HG03442 (cell line): ENCODE measurements around the gene RASIP1.
"Not testable (repeated sequence)": the region's sequence is repeated elsewhere in the genome, so short reads cannot be mapped to it uniquely, and the experiment has no call there.

ENCODE experiments used
- ATAC-seq: cut with Tn5 transposase; IDR thresholded peaks from one replicate; pipeline ENCODE4 v1.9.1; 2021; ENCODE audit warnings: mild to moderate bottlenecking, moderate library complexity; ENCODE audit not compliant: unreplicated experiment

RASIP1 gene

DNA sequence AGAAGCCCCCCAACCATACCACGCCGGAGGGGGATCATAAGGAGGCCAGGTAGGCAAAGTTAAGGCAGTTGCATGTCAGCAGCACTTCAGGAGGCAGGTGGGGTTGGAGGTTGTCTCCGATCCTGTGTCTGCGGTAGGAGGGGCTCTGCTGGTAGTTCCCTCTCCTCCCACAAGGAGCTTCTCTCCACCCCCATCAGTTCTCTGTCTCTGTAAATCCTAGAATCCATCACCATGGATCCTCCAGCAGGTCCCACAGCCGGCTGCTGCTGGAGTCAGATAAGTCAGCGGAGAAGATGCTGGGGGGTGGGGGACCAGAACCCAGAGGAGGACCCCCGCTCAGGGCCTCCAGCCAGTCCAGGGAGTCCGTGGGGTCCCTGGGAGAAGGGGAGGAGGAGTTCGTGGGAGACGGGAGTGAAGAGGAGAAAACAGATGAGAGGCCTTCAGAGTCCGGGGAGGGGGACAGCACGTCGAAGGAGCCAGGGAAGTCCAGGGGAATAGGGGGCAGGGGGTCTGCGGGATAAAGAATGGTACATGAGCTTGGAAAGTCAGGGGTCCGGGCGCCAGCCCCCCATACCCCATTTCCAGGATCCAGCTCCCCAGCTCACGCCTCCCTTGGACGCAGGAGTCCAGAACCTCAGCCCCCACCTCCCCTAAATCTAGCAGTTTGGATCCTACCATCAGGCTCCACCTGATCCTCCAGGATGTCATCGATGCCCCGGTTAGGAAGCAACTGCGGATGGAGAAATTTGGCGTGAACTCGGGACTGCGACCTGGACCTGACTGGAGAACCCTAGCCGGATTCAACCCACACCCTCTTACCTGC lies 27.2 kb downstream of the RASIP1 start:
- no peak for ATAC-seq

DNA sequence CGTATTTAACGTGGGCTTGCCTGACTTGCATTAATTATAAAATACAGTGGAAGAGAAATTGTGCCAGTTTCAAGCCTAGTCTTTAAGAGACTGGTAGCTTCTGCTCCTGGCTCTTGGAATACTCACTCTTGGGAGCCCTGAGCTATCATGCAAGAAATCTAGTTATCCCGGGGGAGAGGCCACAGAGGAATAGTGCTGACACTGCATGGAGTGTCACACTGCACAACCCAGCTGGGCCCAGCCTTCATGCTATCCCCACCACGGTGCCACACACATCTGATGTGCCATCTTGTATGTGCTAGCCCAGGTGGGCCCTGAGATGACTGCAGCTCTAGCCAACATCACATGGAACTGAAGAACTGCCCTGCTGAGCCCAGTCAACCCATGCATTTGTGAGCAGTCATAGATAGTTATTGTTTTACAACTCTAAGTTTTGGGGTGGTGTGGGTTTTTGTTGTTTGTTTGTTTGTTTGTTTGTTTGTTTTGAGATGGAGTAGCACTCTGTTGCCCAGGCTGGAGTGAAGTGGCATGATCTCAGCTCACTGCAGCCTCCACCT lies 29.2 kb downstream of the RASIP1 start:
- ATAC-seq, result no peak

- ATAC-seq, result no peak
These were observed 31.9 kb downstream of the RASIP1 start for GRCh38 chr19:48708471-48708870.

GRCh38 chr19:48705431-48705830 lies 35.0 kb downstream of the RASIP1 start:
- no peak for ATAC-seq

- no peak for ATAC-seq
These were observed 37.1 kb downstream of the RASIP1 start for GRCh38 chr19:48703316-48703715.

GRCh38 chr19:48702701-48703100 lies 37.7 kb downstream of the RASIP1 start:
- no peak for ATAC-seq

GRCh38 chr19:48698046-48698445 lies 42.4 kb downstream of the RASIP1 start:
- no peak for ATAC-seq

DNA sequence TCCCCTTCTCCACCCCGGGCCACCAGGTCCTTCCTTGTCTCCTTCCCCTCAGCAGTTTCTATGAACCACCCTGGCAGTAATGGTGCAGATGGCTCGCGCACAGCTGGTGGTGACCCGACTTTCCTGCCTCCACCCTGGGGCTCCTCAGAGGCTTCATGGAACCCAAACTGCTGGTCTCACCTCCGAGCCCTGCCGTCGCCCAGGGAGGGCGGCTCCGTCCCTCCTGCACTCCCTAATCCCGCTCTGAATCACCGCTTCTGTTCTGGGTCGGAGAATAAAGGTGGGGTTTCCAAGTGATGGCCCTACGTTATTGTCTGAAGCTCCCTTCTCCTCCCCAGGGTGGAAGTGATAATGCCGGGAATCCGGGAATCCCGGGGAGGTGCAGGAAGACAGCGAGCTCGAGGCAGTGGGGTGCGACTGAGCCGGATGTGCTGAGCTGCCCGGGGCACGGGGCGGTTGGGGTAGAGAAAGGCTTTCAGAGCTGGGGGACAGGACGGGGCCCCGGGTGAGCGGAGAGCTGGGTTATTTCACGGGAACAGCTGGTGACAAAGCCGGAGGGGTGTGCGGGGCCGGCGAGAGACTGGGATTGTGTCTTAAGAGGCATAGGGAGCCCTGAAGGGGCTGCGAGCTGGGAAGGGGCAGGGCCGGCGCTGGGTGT lies 43.9 kb downstream of the RASIP1 start:
- no peak for ATAC-seq

GRCh38 chr19:48695743-48696352 lies 44.6 kb downstream of the RASIP1 start, which contains the start of gene FUT2:
Gene FUT2 (plus strand): TSS chr19:48695971. CDS start chr19:48702957, 6,986 bp downstream.
- ATAC-seq, result no peak

DNA sequence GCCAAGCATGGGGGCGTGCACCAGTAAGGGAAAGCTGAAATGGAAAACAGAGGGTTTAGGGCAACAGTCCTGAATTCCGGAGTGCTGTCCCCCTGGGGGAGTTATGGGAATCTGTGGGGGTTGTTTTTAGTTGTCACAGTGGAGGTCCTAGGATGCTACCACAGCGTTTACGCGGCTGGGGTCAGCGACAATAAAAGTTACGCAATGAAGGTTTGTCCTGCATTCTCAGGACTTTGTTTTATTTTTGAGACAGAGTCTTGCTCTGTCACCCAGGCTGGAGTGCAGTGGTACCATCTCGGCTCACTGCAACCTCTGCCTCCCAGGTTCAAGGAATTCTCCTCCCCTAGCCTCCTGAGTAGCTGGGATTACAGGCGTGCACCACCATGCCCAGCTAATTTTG lies 46.8 kb downstream of the RASIP1 start:
- ATAC-seq, result not testable (repeated sequence)

- no peak for ATAC-seq
These were observed 51.0 kb downstream of the RASIP1 start for GRCh38 chr19:48689449-48689848.

GRCh38 chr19:48687776-48688175 lies 52.6 kb downstream of the RASIP1 start:
- no peak for ATAC-seq

- not testable (repeated sequence) for ATAC-seq
These were observed 53.8 kb downstream of the RASIP1 start for GRCh38 chr19:48686637-48687036.

GRCh38 chr19:48686088-48686487 lies 54.3 kb downstream of the RASIP1 start:
- ATAC-seq, result no peak

GRCh38 chr19:48685583-48685982 lies 54.8 kb downstream of the RASIP1 start:
- ATAC-seq, result no peak

GRCh38 chr19:48683349-48683748 lies 57.1 kb downstream of the RASIP1 start:
- no peak for ATAC-seq

DNA sequence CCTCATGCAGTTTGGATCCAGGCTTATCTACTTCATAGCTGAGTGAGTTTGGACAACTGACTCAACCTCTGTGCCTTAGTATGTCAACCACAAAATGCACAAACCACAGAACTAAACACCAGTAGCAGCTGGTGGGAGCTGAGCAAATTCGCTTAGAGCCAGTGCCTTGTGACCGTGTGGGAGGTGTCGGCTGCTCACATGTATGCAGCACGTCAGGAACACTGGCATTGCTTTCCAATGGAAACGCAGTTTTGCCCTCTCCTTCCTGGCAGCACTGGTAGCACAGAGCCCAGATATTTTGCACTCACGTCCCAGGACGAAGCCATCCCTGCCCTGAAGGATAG lies 59.3 kb downstream of the RASIP1 start:
- no peak for ATAC-seq

DNA sequence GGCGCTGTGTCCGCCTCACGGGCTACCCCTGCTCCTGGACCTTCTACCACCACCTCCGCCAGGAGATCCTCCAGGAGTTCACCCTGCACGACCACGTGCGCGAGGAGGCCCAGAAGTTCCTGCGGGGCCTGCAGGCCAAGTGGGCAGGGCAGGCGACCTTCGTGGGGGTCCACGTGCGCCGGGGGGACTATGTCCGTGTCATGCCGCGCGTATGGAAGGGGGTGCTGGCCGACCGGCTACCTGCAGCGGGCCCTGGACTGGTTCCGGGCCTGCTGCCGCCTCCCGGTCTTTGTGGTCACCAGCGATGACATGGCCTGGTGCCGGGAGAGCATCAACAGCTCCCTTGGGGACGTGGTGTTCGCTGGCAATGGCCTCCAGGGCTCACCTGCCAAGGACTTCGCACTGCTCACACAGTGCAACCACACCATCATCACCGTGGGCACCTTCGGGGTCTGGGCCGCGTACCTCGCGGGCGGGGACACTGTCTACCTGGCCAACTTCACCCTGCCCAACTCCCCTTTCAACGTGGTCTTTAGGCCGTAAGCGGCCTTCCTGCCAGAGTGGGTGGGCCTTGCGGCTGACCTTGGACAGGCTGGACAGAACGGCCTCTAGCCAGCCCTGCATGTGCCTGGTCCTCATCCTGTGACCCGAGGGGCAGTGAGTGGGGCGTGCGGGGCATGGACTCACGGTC lies 59.8 kb downstream of the RASIP1 start:
- ATAC-seq, result no peak

- not testable (repeated sequence) for ATAC-seq
These were observed 60.4 kb downstream of the RASIP1 start for GRCh38 chr19:48680006-48680405.

GRCh38 chr19:48678201-48678600 lies 62.2 kb downstream of the RASIP1 start:
- no peak for ATAC-seq

GRCh38 chr19:48676887-48677286 lies 63.5 kb downstream of the RASIP1 start:
- ATAC-seq, result no peak
